SK-N-MC (cell line): ENCODE measurements around the gene MAU2.

Source experiments
- EZH2 ChIP-seq: fragments of 200-600 bp; sonication (generic); IDR thresholded peaks from one replicate; pipeline ENCODE4 v1.6.1; 2017; ENCODE audit warnings: antibody characterized with exemption
- FOXP2 ChIP-seq: optimal IDR thresholded peaks from 2 replicates; pipeline ENCODE3; 2011; ENCODE audit warnings: mild to moderate bottlenecking, moderate library complexity; ENCODE audit not compliant: insufficient read depth; ENCODE audit errors: extremely low read length, control extremely low read depth
- POLR2AphosphoS5 ChIP-seq: IDR thresholded peaks from 2 replicates; pipeline ENCODE4 v1.6.1; 2012; ENCODE audit warnings: mild to moderate bottlenecking, low read depth, low read length, borderline replicate concordance

- TF ChIP-seq POLR2AphosphoS5 (no peak), EZH2 (no peak), FOXP2 (no peak)
These were observed 35.0 kb downstream of the MAU2 start for GRCh38 chr19:19355606-19356139.
